ENCODE results near the gene FGFR2. TPM values are rescaled to one million over a fixed set of nuclear protein-coding genes. Genes with fewer than 3 reads are reported as not detected.

The FGFR2 gene
- total RNA-seq: not detected

GRCh38 chr10:121598263-121599249 lies at the start of gene FGFR2:
Gene FGFR2, minus strand, starts transcription at chr10:121598444. Its CDS starts 4,627 bp downstream, at chr10:121593817.

All from activated naive CD4-positive, alpha-beta T cell treated with anti-CD3 and anti-CD28 coated beads, Interleukin-2, amount 10 ng/mL, durations not matched to agents 5 hours and 36 hours (primary cell).